Endothelial cell of umbilical vein (primary cell): ENCODE results near the gene BRD3. TPM values are rescaled to one million over a fixed set of nuclear protein-coding genes. Genes with fewer than 3 reads are reported as not detected.

Source experiments
- BruUV-seq: library from RNA; stranded (reverse); fragments of 400-500 nt; replicated peaks from 2 replicates; lab custom pipeline; 2021; lab: Mats Ljungman, UMichigan
- CTCF ChIA-PET: fragments of 300-600, 350-600 bp; sonication (Branson Sonifier 250); formaldehyde crosslinking; loops from one replicate; lab custom pipeline; 2021; ENCODE audit warnings: antibody characterized with exemption, inconsistent platforms; lab: Charles Lee
- POLR2A ChIA-PET: fragments of 300-600, 350-600 bp; sonication (Branson Sonifier 250); formaldehyde crosslinking; loops from one replicate; lab custom pipeline; 2021; ENCODE audit warnings: antibody characterized with exemption, inconsistent platforms; lab: Charles Lee
- DNase-seq: peaks from one replicate; pipeline ENCODE4 v3.0.0-alpha.2; 2011; ENCODE audit warnings: low read depth, low spot score
- FAIRE-seq: peaks from 2 replicates; lab custom pipeline; 2011; peaks lifted over from hg19 to GRCh38; lab: Jason Lieb, UNC
- H2AFZ ChIP-seq: 2 replicates; pipeline ENCODE4 v1.6.0; 2012; ENCODE audit warnings: low read depth, low read length, control low read depth, inconsistent platforms
- H3K27ac ChIP-seq: 2 replicates; pipeline ENCODE4 v1.5.1; 2011; ENCODE audit warnings: low read depth, mild to moderate bottlenecking, control low read depth, low read length, moderate library complexity; ENCODE audit not compliant: insufficient read depth
- H3K27me3 ChIP-seq, 2 experiments: 2 replicates each; pipeline versions ENCODE4 v1.6.0 to v1.6.1; 2011; ENCODE audit warnings: low read length in 2 of 2, mixed read lengths in 1 of 2; ENCODE audit not compliant: control insufficient read depth in 2 of 2, insufficient read depth in 2 of 2
- H3K36me3 ChIP-seq, 2 experiments: 2 replicates in 1 of 2; 3 replicates in 1 of 2; pipeline ENCODE4 v1.5.1; 2011; ENCODE audit warnings: low read length in 2 of 2, mild to moderate bottlenecking in 1 of 2, moderate library complexity in 1 of 2; ENCODE audit not compliant: control insufficient read depth in 2 of 2, insufficient read depth in 2 of 2; ENCODE audit errors: extremely low read depth in 1 of 2
- H3K4me1 ChIP-seq: 3 replicates; pipeline ENCODE4 v1.5.1; 2011; ENCODE audit warnings: mild to moderate bottlenecking, low read length; ENCODE audit not compliant: control insufficient read depth, insufficient read depth; ENCODE audit errors: extremely low read depth
- H3K4me2 ChIP-seq: 2 replicates; pipeline ENCODE4 v1.6.1; 2011; ENCODE audit warnings: low read length, control low read depth, mixed read lengths; ENCODE audit not compliant: insufficient read depth
- H3K4me3 ChIP-seq, 3 experiments: fragments of 200-600 bp in 1 of 3; sonication (generic), shearing (Covaris generic) in 1 of 3; replicated peaks in 1 of 3; 2 replicates each; pipeline ENCODE4 v1.5.1; 2011 to 2016; ENCODE audit warnings: control low read depth in 3 of 3, low read length in 3 of 3, mild to moderate bottlenecking in 2 of 3, inconsistent platforms in 1 of 3, low read depth in 1 of 3, moderate library complexity in 1 of 3; ENCODE audit not compliant: insufficient read depth in 1 of 3
- H3K79me2 ChIP-seq: 2 replicates; pipeline ENCODE4 v1.6.0; 2012; ENCODE audit warnings: low read length, inconsistent platforms; ENCODE audit not compliant: control insufficient read depth, insufficient read depth
- H3K9ac ChIP-seq: replicated peaks from 2 replicates; pipeline ENCODE3; 2011; ENCODE audit warnings: low read length, control low read depth; ENCODE audit not compliant: insufficient read depth; ENCODE audit errors: extremely low read depth
- H3K9me1 ChIP-seq: replicated peaks from 3 replicates; pipeline ENCODE4 v1.6.0; 2011; ENCODE audit warnings: mild to moderate bottlenecking, low read length; ENCODE audit not compliant: control insufficient read depth, insufficient read depth; ENCODE audit errors: extremely low read depth
- H3K9me3 ChIP-seq: replicated peaks from 2 replicates; pipeline ENCODE4 v1.5.1; 2012; ENCODE audit warnings: low read length, inconsistent platforms; ENCODE audit not compliant: control insufficient read depth, insufficient read depth
- H4K20me1 ChIP-seq: replicated peaks from 2 replicates; pipeline ENCODE3; 2011; ENCODE audit warnings: mild to moderate bottlenecking, low read length; ENCODE audit not compliant: control insufficient read depth, insufficient read depth; ENCODE audit errors: extremely low read depth
- CTCF ChIP-seq, 2 donors: IDR thresholded peaks; 1 replicate in 1 of 2; 2 replicates in 1 of 2; pipeline ENCODE4 v1.5.1; 2011; ENCODE audit warnings: low read length in 2 of 2, mild to moderate bottlenecking in 2 of 2, moderate library complexity in 2 of 2, control low read depth in 1 of 2, inconsistent platforms in 1 of 2, low read depth in 1 of 2; ENCODE audit not compliant: insufficient read depth in 1 of 2; ENCODE audit errors: extremely low read depth in 1 of 2
- EZH2 ChIP-seq: IDR thresholded peaks from 2 replicates; pipeline ENCODE4 v1.6.1; 2012; ENCODE audit warnings: borderline replicate concordance, low read depth, mild to moderate bottlenecking, moderate library complexity, low read length, inconsistent platforms; ENCODE audit not compliant: severe bottlenecking
- FOS ChIP-seq: IDR thresholded peaks from 2 replicates; pipeline ENCODE4 v1.6.1; 2011; ENCODE audit warnings: mild to moderate bottlenecking, low read length, moderate library complexity, borderline replicate concordance; ENCODE audit not compliant: insufficient read depth
- GATA2 ChIP-seq: IDR thresholded peaks from 2 replicates; pipeline ENCODE4 v1.7.0; 2011; ENCODE audit warnings: low read depth, mild to moderate bottlenecking, moderate library complexity, mixed read lengths, low read length; ENCODE audit not compliant: insufficient read length, insufficient read depth
- JUN ChIP-seq: IDR thresholded peaks from 2 replicates; pipeline ENCODE4 v1.6.1; 2011; ENCODE audit warnings: borderline replicate concordance, low read depth; ENCODE audit not compliant: insufficient read length, insufficient read depth
- MYC ChIP-seq: IDR thresholded peaks from one replicate; pipeline ENCODE4 v1.6.1; 2011; ENCODE audit warnings: mild to moderate bottlenecking, low read depth, low read length
- POLR2A ChIP-seq: IDR thresholded peaks from 2 replicates; pipeline ENCODE4 v1.6.1; 2012; ENCODE audit warnings: low read depth, mild to moderate bottlenecking, control low read depth, low read length
- POLR2AphosphoS5 ChIP-seq: IDR thresholded peaks from 2 replicates; pipeline ENCODE4 v1.6.1; 2012; ENCODE audit warnings: low read depth, mild to moderate bottlenecking, control low read depth, low read length, moderate library complexity; ENCODE audit not compliant: insufficient read depth
- dilution Hi-C: fragments of 300-500 bp; cut with MboI; formaldehyde crosslinking; loops from one replicate; pipeline ENCODE4 v1.15.0; 2019; ENCODE audit warnings: low sequenced_read_pairs; ENCODE audit not compliant: extremely low pct_ligation_motif_present
- intact Hi-C: fragments of 100-400 bp; cut with micrococcal nuclease; formaldehyde crosslinking; loops from one replicate; pipeline ENCODE4 v1.10.0; 2022
- polyA plus RNA-seq, 4 experiments: library from polyadenylated mRNA; depleted of rRNA in 3 of 4; stranded (reverse) in 3 of 4; unstranded in 1 of 4; fragments of >200 nt; gene quantifications; 2 replicates each; pipeline versions ENCODE4 v1.2.1 to v1.2.3, GENCODE V29; 2011 to 2012; ENCODE audit warnings: missing spikeins in 1 of 4
- total RNA-seq: library from RNA; stranded (reverse); gene quantifications from 2 replicates; pipeline ENCODE4 v1.2.3, GENCODE V29; 2021
- TF ChIP-seq, protein P1 (sequence below): IDR thresholded peaks from 2 replicates; pipeline ENCODE4 v1.6.1; 2011; ENCODE audit not compliant: insufficient read depth, insufficient read length

BRD3 gene
- total and polyA plus RNA-seq, 2 donors (not counting 3 experiments of a cell fraction or from before 2014, with no cell fraction given): 10.5 to 47.1 TPM

DNA sequence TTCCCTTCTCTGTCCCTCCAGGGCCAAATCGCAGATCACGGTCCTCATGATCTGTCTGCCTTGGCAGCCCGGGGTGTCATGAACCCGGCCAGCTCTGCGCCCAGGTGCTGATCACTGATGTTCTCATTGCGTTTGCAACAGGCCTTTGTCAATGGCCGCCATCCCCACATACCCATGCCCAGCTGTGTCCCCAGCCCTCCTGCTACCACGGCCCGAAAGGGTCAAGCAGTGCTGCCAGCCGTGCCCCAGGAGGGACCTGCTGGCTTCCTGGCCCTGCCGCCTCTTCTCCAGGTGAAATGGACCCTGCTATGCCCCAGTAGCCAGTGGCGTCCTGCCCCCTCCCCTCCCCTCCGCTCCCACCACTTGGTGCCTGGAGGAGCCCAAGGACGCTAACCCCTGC, 62.9 kb downstream of the BRD3 start:
- ChIA-PET CTCF (interaction anchor here (1.2 to 2.7 kb wide), 5 partner anchors 10 to 223 kb away, joined by 3 to 13 read pairs (median 5); no protein-coding TSS in a partner anchor), POLR2A (no interaction called here)
- no TSS peak for BruUV-seq

More for the DNA sequence above, 62.9 kb downstream of the BRD3 start:
- Histone ChIP-seq H2AFZ (no peak overlapping the region), H3K27me3 (peaks cover 0 to 3% of the 10 kb centered on the region in 2 experiments), H3K9me3 (no peaks in the 10 kb centered on the region), H4K20me1 (no peaks in the 10 kb centered on the region), H3K4me3 (no peak overlapping the region), H3K79me2 (no peaks in the 10 kb centered on the region), H3K27ac (no peak overlapping the region), H3K9me1 (no peaks in the 10 kb centered on the region), H3K9ac (no peak overlapping the region), H3K4me1 (no peaks in the 10 kb centered on the region), H3K4me2 (no peak overlapping the region), H3K36me3 (no peaks in the 10 kb centered on the region)
- intact Hi-C loops (no loop called here), dilution Hi-C loops (no loop called here)
- no peak for DNase-seq
- no peak for FAIRE-seq
- TF ChIP-seq CTCF (IDR thresholded peaks at IDR 0.05; ENCODE audit: extremely low read depth in 1 of 2, insufficient read depth in 1 of 2, low read depth in 1 of 2, low read length in 2 of 2) (no peak), JUN (no peak), GATA2 (no peak), POLR2AphosphoS5 (no peak), FOS (no peak), POLR2A (no peak), EZH2 (no peak), MYC (no peak)
- TF ChIP-seq, protein P1, sequence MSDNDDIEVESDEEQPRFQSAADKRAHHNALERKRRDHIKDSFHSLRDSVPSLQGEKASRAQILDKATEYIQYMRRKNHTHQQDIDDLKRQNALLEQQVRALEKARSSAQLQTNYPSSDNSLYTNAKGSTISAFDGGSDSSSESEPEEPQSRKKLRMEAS: no peak
